Liver (tissue), 9 donors: ENCODE data around the gene KMT5C. TPM values are rescaled to one million over a fixed set of nuclear protein-coding genes. Genes with fewer than 3 reads are reported as not detected.

Experiments
- DNase-seq: peaks from one replicate; pipeline ENCODE4 v3.0.0-alpha.2; 2017; ENCODE audit warnings: low spot score
- H3K27ac ChIP-seq, 2 donors: one replicate each; pipeline ENCODE4 v1.7.0; 2013; ENCODE audit warnings: inconsistent platforms in 2 of 2, low read length in 2 of 2, control low read depth in 1 of 2, low read depth in 1 of 2, mild to moderate bottlenecking in 1 of 2
- H3K27me3 ChIP-seq, 4 donors: one replicate each; pipeline versions ENCODE4 v1.6.1 to v1.7.0; 2013; ENCODE audit warnings: low read length in 3 of 4, inconsistent platforms in 1 of 4, mild to moderate bottlenecking in 1 of 4, moderate library complexity in 1 of 4; ENCODE audit not compliant: control insufficient read depth in 4 of 4, insufficient read depth in 4 of 4
- H3K36me3 ChIP-seq, 4 donors: one replicate each; pipeline versions ENCODE4 v1.6.1 to v1.7.0; 2013; ENCODE audit warnings: low read length in 3 of 4, mild to moderate bottlenecking in 3 of 4, low read depth in 1 of 4, moderate library complexity in 1 of 4; ENCODE audit not compliant: control insufficient read depth in 4 of 4, insufficient read depth in 3 of 4
- H3K4me1 ChIP-seq, 4 donors: one replicate each; pipeline versions ENCODE4 v1.6.1 to v1.7.0; 2013; ENCODE audit warnings: low read length in 3 of 4, mild to moderate bottlenecking in 3 of 4, moderate library complexity in 1 of 4; ENCODE audit not compliant: control insufficient read depth in 4 of 4, insufficient read depth in 4 of 4
- H3K4me3 ChIP-seq, 3 donors: one replicate each; pipeline versions ENCODE4 v1.6.1 to v1.7.0; 2013; ENCODE audit warnings: low read length in 3 of 3, control low read depth in 1 of 3, low read depth in 1 of 3, mild to moderate bottlenecking in 1 of 3
- H3K9ac ChIP-seq, 2 donors: one replicate each; pipeline ENCODE4 v1.7.0; 2013; ENCODE audit warnings: low read length in 2 of 2, mild to moderate bottlenecking in 2 of 2, moderate library complexity in 2 of 2, control low read depth in 1 of 2, low read depth in 1 of 2
- H3K9me3 ChIP-seq, 4 donors: one replicate each; pipeline versions ENCODE4 v1.6.1 to v1.7.0; 2013; ENCODE audit warnings: low read length in 3 of 4; ENCODE audit not compliant: control insufficient read depth in 4 of 4
- EGR1 ChIP-seq, 2 donors: IDR thresholded peaks; 2 replicates each; pipeline ENCODE4 v1.6.1; 2016 to 2018; ENCODE audit warnings: antibody characterized with exemption in 2 of 2, low read depth in 2 of 2
- FOXA1 ChIP-seq: IDR thresholded peaks from 2 replicates; pipeline ENCODE4 v1.6.1; 2016; ENCODE audit warnings: antibody characterized with exemption
- FOXA2 ChIP-seq: IDR thresholded peaks from 2 replicates; pipeline ENCODE4 v1.6.1; 2016; ENCODE audit warnings: antibody characterized with exemption
- GABPA ChIP-seq, 2 donors: IDR thresholded peaks in 1 of 2; conservative IDR thresholded peaks in 1 of 2; 2 replicates each; pipeline ENCODE4 v1.6.1; 2016; ENCODE audit warnings: antibody characterized with exemption in 2 of 2, mild to moderate bottlenecking in 1 of 2, moderate library complexity in 1 of 2
- HNF4A ChIP-seq, 2 donors: conservative IDR thresholded peaks; 2 replicates each; pipeline ENCODE4 v1.6.1; 2016; ENCODE audit warnings: antibody characterized with exemption in 2 of 2, mild to moderate bottlenecking in 2 of 2
- HNF4G ChIP-seq: IDR thresholded peaks from 2 replicates; pipeline ENCODE4 v1.6.1; 2016; ENCODE audit warnings: antibody characterized with exemption
- JUND ChIP-seq, 2 donors: IDR thresholded peaks; 2 replicates each; pipeline ENCODE4 v1.6.1; 2016; ENCODE audit warnings: antibody characterized with exemption in 2 of 2
- NR2F2 ChIP-seq: IDR thresholded peaks from 2 replicates; pipeline ENCODE4 v1.6.1; 2016; ENCODE audit warnings: antibody characterized with exemption
- RAD21 ChIP-seq, 2 donors: IDR thresholded peaks; 2 replicates each; pipeline ENCODE4 v1.6.1; 2016; ENCODE audit warnings: antibody characterized with exemption in 2 of 2, mild to moderate bottlenecking in 2 of 2
- RXRA ChIP-seq, 2 donors: IDR thresholded peaks; 2 replicates each; pipeline ENCODE4 v1.6.1; 2017 to 2018; ENCODE audit warnings: antibody characterized with exemption in 2 of 2, mild to moderate bottlenecking in 1 of 2
- SP1 ChIP-seq: IDR thresholded peaks from 2 replicates; pipeline ENCODE4 v1.6.1; 2018; ENCODE audit warnings: antibody characterized with exemption, mild to moderate bottlenecking
- TAF1 ChIP-seq: conservative IDR thresholded peaks from 2 replicates; pipeline ENCODE4 v1.6.1; 2016; ENCODE audit warnings: antibody characterized with exemption, mild to moderate bottlenecking
- YY1 ChIP-seq: IDR thresholded peaks from 2 replicates; pipeline ENCODE4 v1.6.1; 2016; ENCODE audit warnings: antibody characterized with exemption, mild to moderate bottlenecking
- WGBS: extraction: QIAGEN DNeasy Blood & Tissue Kit; methylation state at CpG from one replicate; pipeline ENCODE4 v1.1.7; 2013; 5-methylcytosine and 5-hydroxymethylcytosine counted together
- polyA plus RNA-seq, 2 donors: library from polyadenylated mRNA; stranded (reverse) in 1 of 2; unstranded in 1 of 2; fragments of 200-250 nt in 1 of 2; fragments of >200 nt in 1 of 2; fragmentation: Nextera tagmentation in 1 of 2; extraction: Ambion mirVana in 1 of 2; gene quantifications; one replicate each; pipeline versions ENCODE4 v1.2.1 to v1.2.3, GENCODE V29; 2013 to 2015
- total RNA-seq, 2 donors: library from RNA; depleted of rRNA; stranded (reverse); fragments of >200 nt; gene quantifications; one replicate each; pipeline ENCODE4 v1.2.3, GENCODE V29; 2014
- TF ChIP-seq, protein P1 (sequence below): IDR thresholded peaks from 2 replicates; pipeline ENCODE4 v1.6.1; 2016; ENCODE audit warnings: antibody characterized with exemption, mild to moderate bottlenecking
- TF ChIP-seq, protein P2 (sequence below): IDR thresholded peaks from 2 replicates; pipeline ENCODE4 v1.6.1; 2016; ENCODE audit warnings: antibody characterized with exemption
- TF ChIP-seq, protein P3 (sequence below): fragments of 150-350 bp; IDR thresholded peaks from 2 replicates; pipeline ENCODE4 v1.5.1; 2017; ENCODE audit warnings: improper control_type of control experiment, low read depth, low read length; ENCODE audit not compliant: missing input control
- TF ChIP-seq, protein P4 (sequence below): IDR thresholded peaks from 2 replicates; pipeline ENCODE4 v1.6.1; 2016; ENCODE audit warnings: antibody characterized with exemption
- TF ChIP-seq, protein P5 (sequence below): IDR thresholded peaks from 2 replicates; pipeline ENCODE4 v1.6.1; 2016; ENCODE audit warnings: antibody characterized with exemption
- donor health status: healthy.
- donor health status: healthy.
- donor health status: healthy.
- donor health status: healthy.
- donor health status: healthy.

Gene KMT5C
- total and polyA plus RNA-seq, 4 donors = 1.1 to 11.6 (median 3.0) TPM

DNA sequence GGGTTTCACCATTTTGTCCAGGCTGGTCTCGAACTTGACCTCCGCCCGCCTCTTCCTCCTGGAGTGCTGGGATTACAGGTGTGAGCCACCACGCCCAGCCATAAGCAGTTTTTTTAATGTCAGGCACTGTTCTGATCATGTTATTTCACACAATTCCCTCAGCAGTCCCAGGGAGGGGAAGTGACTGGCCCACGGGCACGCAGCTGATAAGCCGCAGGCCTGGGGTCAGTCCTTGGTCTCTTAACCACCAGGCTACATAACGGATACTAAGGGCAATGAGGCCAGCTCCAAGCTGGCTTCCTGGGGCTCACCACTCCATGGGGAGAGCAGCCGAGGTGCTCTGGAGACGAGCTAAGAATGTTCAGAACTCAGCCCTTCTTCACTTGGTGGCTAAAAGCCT, 42.4 kb upstream of the KMT5C start:
- H3K36me3 ChIP-seq = no peaks in the 10 kb centered on the region
- no peaks in the 10 kb centered on the region for H3K9me3 ChIP-seq
- no peak overlapping the region for H3K4me3 ChIP-seq
- no peak for DNase-seq
- no peak overlapping the region for H3K27ac ChIP-seq
- H3K9ac ChIP-seq = no peak overlapping the region
- 83% methylated on average over 10 of the region's 10 CpGs for WGBS
- H3K27me3 ChIP-seq = no peaks in the 10 kb centered on the region
- peaks cover 0 to 7% (median 3%) of the 10 kb centered on the region in 4 donors for H3K4me1 ChIP-seq
- TF ChIP-seq EGR1 (IDR thresholded peaks at IDR 0.05; ENCODE audit: low read depth in 2 of 2) (no peak), RXRA (IDR thresholded peaks at IDR 0.05) (no peak), FOXA2 (no peak), YY1 (no peak), HNF4G (no peak), HNF4A (conservative IDR thresholded peaks at IDR 0.05) (no peak), GABPA (IDR thresholded peaks at IDR 0.05 in 1 of 2, conservative IDR thresholded peaks at IDR 0.05 in 1 of 2) (no peak), NR2F2 (no peak), RAD21 (IDR thresholded peaks at IDR 0.05) (no peak), SP1 (no peak), TAF1 (no peak), JUND (IDR thresholded peaks at IDR 0.05) (no peak), FOXA1 (no peak)
- TF ChIP-seq, protein P1, sequence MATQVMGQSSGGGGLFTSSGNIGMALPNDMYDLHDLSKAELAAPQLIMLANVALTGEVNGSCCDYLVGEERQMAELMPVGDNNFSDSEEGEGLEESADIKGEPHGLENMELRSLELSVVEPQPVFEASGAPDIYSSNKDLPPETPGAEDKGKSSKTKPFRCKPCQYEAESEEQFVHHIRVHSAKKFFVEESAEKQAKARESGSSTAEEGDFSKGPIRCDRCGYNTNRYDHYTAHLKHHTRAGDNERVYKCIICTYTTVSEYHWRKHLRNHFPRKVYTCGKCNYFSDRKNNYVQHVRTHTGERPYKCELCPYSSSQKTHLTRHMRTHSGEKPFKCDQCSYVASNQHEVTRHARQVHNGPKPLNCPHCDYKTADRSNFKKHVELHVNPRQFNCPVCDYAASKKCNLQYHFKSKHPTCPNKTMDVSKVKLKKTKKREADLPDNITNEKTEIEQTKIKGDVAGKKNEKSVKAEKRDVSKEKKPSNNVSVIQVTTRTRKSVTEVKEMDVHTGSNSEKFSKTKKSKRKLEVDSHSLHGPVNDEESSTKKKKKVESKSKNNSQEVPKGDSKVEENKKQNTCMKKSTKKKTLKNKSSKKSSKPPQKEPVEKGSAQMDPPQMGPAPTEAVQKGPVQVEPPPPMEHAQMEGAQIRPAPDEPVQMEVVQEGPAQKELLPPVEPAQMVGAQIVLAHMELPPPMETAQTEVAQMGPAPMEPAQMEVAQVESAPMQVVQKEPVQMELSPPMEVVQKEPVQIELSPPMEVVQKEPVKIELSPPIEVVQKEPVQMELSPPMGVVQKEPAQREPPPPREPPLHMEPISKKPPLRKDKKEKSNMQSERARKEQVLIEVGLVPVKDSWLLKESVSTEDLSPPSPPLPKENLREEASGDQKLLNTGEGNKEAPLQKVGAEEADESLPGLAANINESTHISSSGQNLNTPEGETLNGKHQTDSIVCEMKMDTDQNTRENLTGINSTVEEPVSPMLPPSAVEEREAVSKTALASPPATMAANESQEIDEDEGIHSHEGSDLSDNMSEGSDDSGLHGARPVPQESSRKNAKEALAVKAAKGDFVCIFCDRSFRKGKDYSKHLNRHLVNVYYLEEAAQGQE = no peak
- TF ChIP-seq, protein P2, sequence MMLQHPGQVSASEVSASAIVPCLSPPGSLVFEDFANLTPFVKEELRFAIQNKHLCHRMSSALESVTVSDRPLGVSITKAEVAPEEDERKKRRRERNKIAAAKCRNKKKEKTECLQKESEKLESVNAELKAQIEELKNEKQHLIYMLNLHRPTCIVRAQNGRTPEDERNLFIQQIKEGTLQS = no peak
- TF ChIP-seq, protein P3, sequence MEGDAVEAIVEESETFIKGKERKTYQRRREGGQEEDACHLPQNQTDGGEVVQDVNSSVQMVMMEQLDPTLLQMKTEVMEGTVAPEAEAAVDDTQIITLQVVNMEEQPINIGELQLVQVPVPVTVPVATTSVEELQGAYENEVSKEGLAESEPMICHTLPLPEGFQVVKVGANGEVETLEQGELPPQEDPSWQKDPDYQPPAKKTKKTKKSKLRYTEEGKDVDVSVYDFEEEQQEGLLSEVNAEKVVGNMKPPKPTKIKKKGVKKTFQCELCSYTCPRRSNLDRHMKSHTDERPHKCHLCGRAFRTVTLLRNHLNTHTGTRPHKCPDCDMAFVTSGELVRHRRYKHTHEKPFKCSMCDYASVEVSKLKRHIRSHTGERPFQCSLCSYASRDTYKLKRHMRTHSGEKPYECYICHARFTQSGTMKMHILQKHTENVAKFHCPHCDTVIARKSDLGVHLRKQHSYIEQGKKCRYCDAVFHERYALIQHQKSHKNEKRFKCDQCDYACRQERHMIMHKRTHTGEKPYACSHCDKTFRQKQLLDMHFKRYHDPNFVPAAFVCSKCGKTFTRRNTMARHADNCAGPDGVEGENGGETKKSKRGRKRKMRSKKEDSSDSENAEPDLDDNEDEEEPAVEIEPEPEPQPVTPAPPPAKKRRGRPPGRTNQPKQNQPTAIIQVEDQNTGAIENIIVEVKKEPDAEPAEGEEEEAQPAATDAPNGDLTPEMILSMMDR = no peak
- TF ChIP-seq, protein P4, sequence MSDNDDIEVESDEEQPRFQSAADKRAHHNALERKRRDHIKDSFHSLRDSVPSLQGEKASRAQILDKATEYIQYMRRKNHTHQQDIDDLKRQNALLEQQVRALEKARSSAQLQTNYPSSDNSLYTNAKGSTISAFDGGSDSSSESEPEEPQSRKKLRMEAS = no peak
- TF ChIP-seq, protein P5, sequence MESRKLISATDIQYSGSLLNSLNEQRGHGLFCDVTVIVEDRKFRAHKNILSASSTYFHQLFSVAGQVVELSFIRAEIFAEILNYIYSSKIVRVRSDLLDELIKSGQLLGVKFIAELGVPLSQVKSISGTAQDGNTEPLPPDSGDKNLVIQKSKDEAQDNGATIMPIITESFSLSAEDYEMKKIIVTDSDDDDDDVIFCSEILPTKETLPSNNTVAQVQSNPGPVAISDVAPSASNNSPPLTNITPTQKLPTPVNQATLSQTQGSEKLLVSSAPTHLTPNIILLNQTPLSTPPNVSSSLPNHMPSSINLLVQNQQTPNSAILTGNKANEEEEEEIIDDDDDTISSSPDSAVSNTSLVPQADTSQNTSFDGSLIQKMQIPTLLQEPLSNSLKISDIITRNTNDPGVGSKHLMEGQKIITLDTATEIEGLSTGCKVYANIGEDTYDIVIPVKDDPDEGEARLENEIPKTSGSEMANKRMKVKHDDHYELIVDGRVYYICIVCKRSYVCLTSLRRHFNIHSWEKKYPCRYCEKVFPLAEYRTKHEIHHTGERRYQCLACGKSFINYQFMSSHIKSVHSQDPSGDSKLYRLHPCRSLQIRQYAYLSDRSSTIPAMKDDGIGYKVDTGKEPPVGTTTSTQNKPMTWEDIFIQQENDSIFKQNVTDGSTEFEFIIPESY = no peak
